GM12872 (cell line): ENCODE data around the gene ICAM2.

Experiments used
- CTCF ChIP-seq: IDR thresholded peaks from 3 replicates; pipeline ENCODE4 v1.5.1; 2011; ENCODE audit warnings: low read depth, mild to moderate bottlenecking, low read length, moderate library complexity; ENCODE audit not compliant: insufficient read depth

Gene ICAM2

GRCh38 chr17:63972796-63973195 lies 47.6 kb downstream of the ICAM2 start, which contains the start of gene SCN4A:
Gene SCN4A (minus strand): TSS chr17:63972918. CDS start chr17:63972841, 77 bp downstream.
- TF ChIP-seq CTCF: no peak

- TF ChIP-seq CTCF: no peak
These were observed 51.2 kb downstream of the ICAM2 start for GRCh38 chr17:63969278-63969677.

- no peak for TF ChIP-seq CTCF
These were observed 52.5 kb downstream of the ICAM2 start for GRCh38 chr17:63967953-63968352.

- no peak for TF ChIP-seq CTCF
These were observed 53.7 kb downstream of the ICAM2 start for GRCh38 chr17:63966646-63967264.

GRCh38 chr17:63963123-63963522 lies 57.3 kb downstream of the ICAM2 start:
- no peak for TF ChIP-seq CTCF

- no peak for TF ChIP-seq CTCF
These were observed 58.1 kb downstream of the ICAM2 start for GRCh38 chr17:63962298-63962744.

GRCh38 chr17:63961355-63962212 lies 58.8 kb downstream of the ICAM2 start:
- TF ChIP-seq CTCF: no peak
